Activated T-cell treated with anti-CD3 and anti-CD28 coated beads, Interleukin-2, amount 50 U/mL, for 24 hours (primary cell): ENCODE data around the gene SIGLEC5.

Source experiments
- DNase-seq: peaks from one replicate; pipeline ENCODE4 v3.0.0-alpha.2; 2020
- H3K27ac Mint-ChIP-seq: 2 replicates; pipeline ENCODE4 v1.8.0; 2020; ENCODE audit warnings: mild to moderate bottlenecking, mixed read lengths
- H3K27me3 Mint-ChIP-seq: 2 replicates; pipeline ENCODE4 v1.8.0; 2020; ENCODE audit warnings: mixed read lengths
- H3K36me3 Mint-ChIP-seq: 2 replicates; pipeline ENCODE4 v1.8.0; 2020; ENCODE audit warnings: low read depth, mixed read lengths
- H3K4me1 Mint-ChIP-seq: 2 replicates; pipeline ENCODE4 v1.8.0; 2020; ENCODE audit warnings: low read depth, mixed read lengths
- H3K4me3 Mint-ChIP-seq: 2 replicates; pipeline ENCODE4 v1.8.0; 2020; ENCODE audit warnings: mild to moderate bottlenecking, moderate library complexity, mixed read lengths
- H3K9me3 Mint-ChIP-seq: 2 replicates; pipeline ENCODE4 v1.8.0; 2020; ENCODE audit warnings: mixed read lengths

The SIGLEC5 gene

DNA sequence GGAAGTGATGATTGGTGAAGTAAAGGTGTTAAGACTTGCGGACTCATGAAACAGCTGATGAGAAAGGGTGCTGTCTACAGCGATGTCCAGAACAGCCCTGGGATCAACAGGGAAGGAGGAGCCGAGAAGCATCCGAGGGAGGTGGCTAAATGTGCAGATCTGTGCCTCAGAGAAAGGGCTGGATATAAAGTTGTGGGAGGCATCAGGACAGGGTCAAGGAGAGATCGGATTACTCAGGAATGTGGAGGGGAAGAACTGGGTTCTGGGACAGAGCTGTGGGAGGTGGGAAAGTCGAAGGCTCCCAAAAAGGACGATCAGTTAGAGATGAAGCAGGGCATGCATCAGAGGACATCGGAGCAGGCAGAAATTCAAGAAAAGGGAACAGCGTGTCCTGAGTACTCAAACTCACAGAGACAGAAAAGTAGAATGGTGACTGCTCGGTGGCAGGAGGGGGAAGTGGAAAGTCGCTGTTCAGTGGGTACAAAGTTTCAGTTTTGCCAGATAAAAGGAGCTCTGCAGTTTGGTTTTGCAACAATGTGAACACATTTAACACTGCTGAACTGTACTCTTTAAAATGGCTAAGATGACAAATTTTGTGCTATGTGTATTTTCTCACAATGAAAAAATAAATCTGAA lies 14.6 kb upstream of the SIGLEC5 start:
- no peak overlapping the region for H3K4me3 Mint-ChIP-seq
- no peak overlapping the region for H3K27ac Mint-ChIP-seq
- no peaks in the 10 kb centered on the region for H3K36me3 Mint-ChIP-seq
- H3K9me3 Mint-ChIP-seq = no peaks in the 10 kb centered on the region
- DNase-seq = no peak
- no peaks in the 10 kb centered on the region for H3K4me1 Mint-ChIP-seq
- peaks cover 45% of the 10 kb centered on the region for H3K27me3 Mint-ChIP-seq

DNA sequence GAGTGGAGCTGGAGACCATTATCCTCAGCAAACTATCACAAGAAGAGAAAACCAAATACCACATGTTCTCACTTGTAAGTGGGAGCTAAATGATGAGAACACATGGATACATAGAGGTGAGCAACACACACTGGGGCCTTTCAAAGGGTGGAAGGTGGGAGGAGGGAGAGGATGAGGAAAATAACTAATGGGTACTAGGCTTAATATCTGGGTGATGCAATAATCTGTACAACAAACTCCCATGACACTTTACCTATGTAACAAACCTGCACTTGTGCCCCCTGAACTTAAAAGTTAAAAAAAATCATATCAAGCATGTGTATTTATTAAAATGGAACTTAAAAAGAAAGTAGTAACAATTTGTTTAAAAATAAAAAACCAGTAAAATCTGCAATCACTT lies 11.4 kb upstream of the SIGLEC5 start:
- H3K36me3 Mint-ChIP-seq = no peaks in the 10 kb centered on the region
- H3K9me3 Mint-ChIP-seq = no peaks in the 10 kb centered on the region
- peaks cover 41% of the 10 kb centered on the region for H3K27me3 Mint-ChIP-seq
- no peak overlapping the region for H3K27ac Mint-ChIP-seq
- H3K4me1 Mint-ChIP-seq = no peaks in the 10 kb centered on the region
- DNase-seq = no peak
- no peak overlapping the region for H3K4me3 Mint-ChIP-seq

DNA sequence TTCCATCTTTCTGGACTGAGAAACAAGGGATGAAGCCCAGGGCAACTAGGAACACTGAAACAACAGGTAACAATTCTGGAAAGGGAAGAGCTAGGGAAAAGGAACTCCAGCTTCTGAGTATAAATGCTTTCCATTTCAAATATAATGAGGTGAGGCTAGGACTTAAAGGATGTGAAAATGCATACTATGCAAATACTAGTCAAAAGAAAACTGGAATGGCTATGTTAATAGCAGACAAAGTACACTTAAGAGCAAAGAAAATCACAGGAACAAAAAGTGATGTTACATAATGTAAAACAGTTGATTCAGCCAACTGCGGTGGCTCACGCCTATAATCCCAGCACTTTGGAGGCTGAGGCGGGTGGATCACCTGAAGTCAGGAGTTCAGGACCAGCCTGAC lies 10.2 kb upstream of the SIGLEC5 start:
- DNase-seq = no peak
- Mint-ChIP-seq H3K9me3 (no peaks in the 10 kb centered on the region), H3K27me3 (peaks cover 41% of the 10 kb centered on the region), H3K4me1 (no peaks in the 10 kb centered on the region), H3K27ac (no peak overlapping the region), H3K36me3 (no peaks in the 10 kb centered on the region), H3K4me3 (no peak overlapping the region)

DNA sequence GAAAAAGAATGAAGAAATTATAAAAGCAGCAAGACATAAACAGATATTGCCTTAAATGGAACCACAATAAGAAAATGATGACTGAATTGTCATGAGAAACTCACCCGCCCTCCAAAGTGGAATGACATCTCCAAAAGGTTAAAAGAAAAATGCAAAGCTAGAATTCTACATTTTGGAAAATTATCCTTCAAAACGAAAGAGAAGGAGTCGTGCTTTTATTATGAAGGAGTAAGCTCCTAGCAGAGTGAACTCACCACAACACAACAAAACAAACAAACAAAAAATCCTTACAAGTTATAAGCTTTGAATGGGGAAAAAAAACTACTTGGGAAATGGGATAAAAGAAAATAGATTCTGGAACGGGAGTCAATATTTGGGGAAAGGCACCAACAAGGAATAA lies 9.7 kb upstream of the SIGLEC5 start:
- Mint-ChIP-seq H3K4me3 (no peak overlapping the region), H3K4me1 (no peaks in the 10 kb centered on the region), H3K27ac (no peak overlapping the region), H3K27me3 (peaks cover 39% of the 10 kb centered on the region), H3K9me3 (no peaks in the 10 kb centered on the region), H3K36me3 (no peaks in the 10 kb centered on the region)
- no peak for DNase-seq

DNA sequence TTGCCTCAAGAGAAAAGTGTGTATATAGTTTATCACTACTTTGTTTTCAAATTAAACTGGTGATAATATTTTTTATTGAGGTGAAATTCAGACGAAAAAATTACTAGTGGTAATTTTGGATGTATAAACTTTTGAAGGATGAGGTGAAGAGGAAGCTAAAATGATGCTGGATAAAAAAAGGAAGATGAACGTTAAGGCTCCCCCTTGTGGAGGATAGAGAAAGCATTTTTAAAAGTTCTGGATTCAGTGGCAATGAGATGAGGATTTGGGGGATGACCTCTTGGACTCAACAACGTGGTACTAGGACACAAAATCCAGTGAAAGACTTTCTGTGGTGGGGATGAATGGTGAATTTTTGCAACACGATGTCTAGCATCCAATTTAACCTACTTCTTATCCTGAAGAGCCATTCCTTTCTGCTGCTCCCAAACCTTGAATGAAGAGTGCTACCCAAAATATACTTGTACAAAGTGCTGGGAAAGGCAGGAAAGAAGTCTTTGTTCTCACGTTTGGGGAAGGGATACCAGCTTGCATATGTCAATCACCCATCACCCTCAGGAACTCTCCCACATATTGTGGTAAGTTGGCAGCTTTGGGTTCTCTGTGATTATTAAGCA lies 7.3 kb upstream of the SIGLEC5 start:
- no peak overlapping the region for H3K4me3 Mint-ChIP-seq
- H3K36me3 Mint-ChIP-seq = no peaks in the 10 kb centered on the region

DNA sequence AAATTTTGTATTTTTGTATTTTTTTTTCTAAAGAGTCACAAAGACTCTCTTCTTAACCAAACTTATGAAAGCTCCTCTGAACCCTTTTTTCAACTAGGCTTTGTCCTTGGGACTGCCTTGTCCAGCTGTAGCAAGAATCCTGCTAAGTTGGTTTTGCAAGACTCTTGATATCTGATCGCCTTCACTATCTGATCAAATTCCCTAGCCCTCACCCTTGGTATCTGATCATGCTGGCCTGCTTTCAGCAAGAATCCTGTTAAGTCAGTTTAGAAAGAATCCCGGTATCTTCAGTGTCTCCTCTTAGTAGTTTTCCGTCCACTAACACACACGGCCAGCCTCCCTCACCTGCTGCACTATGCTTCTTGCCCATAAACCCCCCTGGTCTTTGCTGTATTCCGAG lies 1.9 kb upstream of the SIGLEC5 start:
- Mint-ChIP-seq H3K9me3 (no peaks in the 10 kb centered on the region), H3K27ac (no peak overlapping the region), H3K4me1 (no peaks in the 10 kb centered on the region)

More for the DNA sequence above, 7.3 kb upstream of the SIGLEC5 start:
- Mint-ChIP-seq H3K27ac (no peak overlapping the region), H3K27me3 (peaks cover 28% of the 10 kb centered on the region), H3K9me3 (no peaks in the 10 kb centered on the region), H3K4me1 (no peaks in the 10 kb centered on the region)
- DNase-seq = no peak

DNA sequence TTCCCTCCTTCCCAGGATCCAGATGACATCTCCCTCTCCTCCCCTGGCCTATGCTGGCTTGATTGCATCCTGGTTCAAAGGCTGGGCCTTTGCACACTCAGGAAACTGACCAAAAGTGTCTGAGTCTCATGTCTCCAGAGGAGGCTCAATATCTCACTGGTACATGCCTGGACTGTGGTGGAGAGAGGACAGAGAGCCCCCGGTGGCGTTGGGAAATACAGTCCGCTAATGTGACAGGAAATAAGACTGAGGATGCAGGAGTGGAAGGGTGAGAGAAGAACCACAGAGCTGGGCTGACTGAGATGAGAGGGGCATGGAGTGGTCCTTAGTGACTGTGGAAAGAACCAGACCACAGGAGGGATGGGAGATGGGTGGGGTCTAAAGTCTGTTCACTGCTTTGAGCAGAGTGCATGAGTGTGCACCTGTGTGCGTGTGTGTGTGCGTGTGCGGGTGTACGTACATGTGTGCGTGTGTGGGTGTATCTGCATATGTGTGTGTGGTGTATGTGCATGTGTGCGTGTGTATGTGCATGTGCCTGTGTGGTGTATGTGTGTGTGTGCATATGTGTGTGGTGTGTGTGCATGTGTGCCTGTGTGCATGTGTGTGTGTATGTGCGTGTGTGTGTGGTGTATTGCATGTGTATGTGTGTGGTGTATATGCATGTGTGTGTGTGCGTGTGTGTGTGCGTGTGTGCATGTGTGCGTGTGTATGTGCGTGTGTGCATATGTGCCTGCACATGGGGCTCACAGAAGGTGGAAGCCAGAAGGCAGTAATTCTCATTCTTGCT lies 1.9 kb downstream of the SIGLEC5 start:
- Mint-ChIP-seq H3K4me1 (no peaks in the 10 kb centered on the region), H3K27me3 (peaks cover 42% of the 10 kb centered on the region), H3K4me3 (no peak overlapping the region), H3K27ac (no peak overlapping the region), H3K36me3 (no peaks in the 10 kb centered on the region), H3K9me3 (no peaks in the 10 kb centered on the region)
- no peak for DNase-seq

More for the DNA sequence above, 1.9 kb upstream of the SIGLEC5 start:
- DNase-seq = no peak
- H3K4me3 Mint-ChIP-seq = no peak overlapping the region
- peaks cover 23% of the 10 kb centered on the region for H3K27me3 Mint-ChIP-seq
- no peaks in the 10 kb centered on the region for H3K36me3 Mint-ChIP-seq

DNA sequence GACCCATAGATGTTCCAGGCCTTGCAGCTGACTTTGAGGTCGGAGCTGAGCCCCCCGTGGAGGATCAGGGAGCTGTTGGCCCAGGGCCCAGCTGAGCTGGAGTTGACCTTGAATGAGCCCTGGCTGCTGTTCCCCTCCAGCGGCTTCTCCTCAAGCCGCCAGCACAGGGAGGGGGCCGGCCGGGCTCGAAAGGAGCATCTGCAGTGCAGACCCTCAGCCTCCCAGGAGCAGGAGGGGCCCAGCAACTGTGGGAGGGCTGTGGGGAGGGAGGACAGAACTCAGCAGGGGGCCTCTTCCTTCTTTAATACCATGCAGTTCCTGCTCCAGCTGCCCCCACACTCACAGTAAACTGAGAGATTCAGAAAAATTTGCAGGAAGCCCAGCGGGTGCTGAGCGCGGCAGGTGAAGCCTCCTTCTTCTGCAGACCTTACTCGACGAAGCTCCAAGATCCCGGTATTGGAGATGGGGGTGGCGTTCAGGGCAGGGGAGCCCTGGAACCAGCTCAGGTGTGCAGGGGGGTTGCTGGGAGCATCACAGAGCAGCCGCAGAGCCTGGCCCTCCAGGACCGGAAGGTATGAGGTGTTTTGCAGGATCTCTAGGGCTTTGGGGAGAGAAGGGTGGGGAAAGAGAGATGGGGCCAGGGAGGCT lies 2.6 kb downstream of the SIGLEC5 start:
- no peaks in the 10 kb centered on the region for H3K36me3 Mint-ChIP-seq
- no peak overlapping the region for H3K4me3 Mint-ChIP-seq
- H3K27ac Mint-ChIP-seq = no peak overlapping the region
- peaks cover 46% of the 10 kb centered on the region for H3K27me3 Mint-ChIP-seq
- H3K4me1 Mint-ChIP-seq = no peaks in the 10 kb centered on the region
- H3K9me3 Mint-ChIP-seq = peaks cover 3% of the 10 kb centered on the region
- no peak for DNase-seq

DNA sequence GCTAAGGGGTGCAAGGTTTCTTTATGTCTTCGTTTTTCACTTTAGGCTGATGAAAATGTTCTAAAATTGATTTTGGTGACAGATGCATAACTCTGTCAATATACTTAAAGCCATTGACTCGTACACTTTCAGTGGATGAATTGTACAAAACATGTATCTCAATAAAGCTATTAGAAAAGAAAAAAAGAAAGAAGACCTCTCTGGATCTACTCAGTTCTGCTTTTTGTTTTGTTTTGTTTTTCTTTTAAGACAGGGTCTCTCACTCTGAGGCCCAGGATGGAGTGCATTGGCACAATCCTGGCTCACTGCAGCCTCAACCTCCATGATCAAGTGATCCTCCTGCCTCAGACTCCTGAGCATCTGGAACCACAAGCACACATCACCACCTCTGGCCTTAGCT lies 3.5 kb downstream of the SIGLEC5 start:
- Mint-ChIP-seq H3K4me3 (no peak overlapping the region), H3K27ac (no peak overlapping the region), H3K9me3 (peaks cover 4% of the 10 kb centered on the region), H3K4me1 (no peaks in the 10 kb centered on the region), H3K27me3 (peaks cover 48% of the 10 kb centered on the region), H3K36me3 (no peaks in the 10 kb centered on the region)
- no peak for DNase-seq

DNA sequence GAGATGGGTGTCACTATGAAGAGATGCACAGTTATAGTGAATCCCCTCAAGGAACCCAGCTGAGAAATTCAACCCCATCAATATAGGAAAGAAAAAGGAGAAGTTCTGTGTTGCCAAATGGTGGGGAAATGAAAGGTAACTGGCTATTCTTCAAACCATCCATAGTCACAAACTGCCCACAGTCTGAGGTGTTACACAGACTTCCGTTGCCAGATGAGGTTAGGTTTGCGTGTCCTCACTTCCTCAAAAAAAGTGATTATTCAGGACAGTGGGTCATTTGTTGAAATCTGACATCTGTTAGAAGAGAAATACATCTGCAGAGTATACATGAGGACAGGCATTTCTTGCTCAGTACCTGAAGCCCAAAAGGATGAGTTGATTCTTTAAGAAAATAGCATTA lies 9.0 kb downstream of the SIGLEC5 start:
- no peak for DNase-seq
- no peaks in the 10 kb centered on the region for H3K36me3 Mint-ChIP-seq
- peaks cover 4% of the 10 kb centered on the region for H3K9me3 Mint-ChIP-seq
- no peak overlapping the region for H3K4me3 Mint-ChIP-seq
- peaks cover 3% of the 10 kb centered on the region for H3K4me1 Mint-ChIP-seq
- H3K27ac Mint-ChIP-seq = no peak overlapping the region
- peaks cover 35% of the 10 kb centered on the region for H3K27me3 Mint-ChIP-seq

DNA sequence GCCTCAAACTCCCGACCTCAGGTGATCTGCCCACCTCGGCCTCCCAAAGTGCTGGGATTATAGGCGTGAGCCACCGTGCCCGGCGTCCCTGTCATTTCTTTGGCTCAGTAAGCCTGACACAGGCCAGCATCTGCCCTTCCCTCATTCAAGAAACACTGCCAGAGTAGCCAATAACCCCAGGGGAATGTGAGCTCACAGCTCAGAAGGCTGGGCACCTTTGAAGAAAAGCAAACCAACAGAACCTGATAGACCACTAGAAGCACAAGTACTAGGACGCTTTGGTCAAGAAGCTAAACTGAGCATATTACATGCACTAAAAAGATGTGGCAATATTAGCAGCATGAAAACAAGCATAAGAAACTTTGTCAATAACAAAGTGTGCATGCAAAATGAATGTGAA lies 14.2 kb downstream of the SIGLEC5 start:
- no peaks in the 10 kb centered on the region for H3K36me3 Mint-ChIP-seq
- peaks cover 52% of the 10 kb centered on the region for H3K27me3 Mint-ChIP-seq

DNA sequence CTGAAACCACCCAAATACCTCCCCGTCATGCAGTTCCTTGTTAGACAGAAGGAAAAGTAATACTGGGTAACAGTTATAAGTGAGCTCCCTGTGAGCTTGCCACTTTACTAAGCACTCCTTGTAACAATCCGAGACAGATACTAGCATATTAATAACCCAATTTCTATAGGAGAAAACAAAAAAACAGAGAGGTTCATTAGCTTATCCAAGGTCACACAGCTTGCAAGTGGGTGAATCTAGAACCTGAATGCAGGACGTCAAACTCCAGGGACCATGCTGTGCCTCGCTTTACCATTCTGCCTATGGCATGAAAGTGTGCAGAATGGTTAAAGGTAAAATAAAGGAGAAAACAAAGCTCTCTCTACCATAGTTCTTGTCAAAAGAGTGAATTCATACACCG lies 15.4 kb downstream of the SIGLEC5 start:
- Mint-ChIP-seq H3K36me3 (no peaks in the 10 kb centered on the region), H3K4me3 (no peak overlapping the region), H3K27me3 (peaks cover 51% of the 10 kb centered on the region), H3K27ac (no peak overlapping the region), H3K9me3 (peaks cover 11% of the 10 kb centered on the region), H3K4me1 (no peaks in the 10 kb centered on the region)
- no peak for DNase-seq

More for the DNA sequence above, 14.2 kb downstream of the SIGLEC5 start:
- DNase-seq = no peak
- no peak overlapping the region for H3K27ac Mint-ChIP-seq
- H3K4me1 Mint-ChIP-seq = peaks cover under 1% of the 10 kb centered on the region
- no peak overlapping the region for H3K4me3 Mint-ChIP-seq
- peaks cover 11% of the 10 kb centered on the region for H3K9me3 Mint-ChIP-seq

DNA sequence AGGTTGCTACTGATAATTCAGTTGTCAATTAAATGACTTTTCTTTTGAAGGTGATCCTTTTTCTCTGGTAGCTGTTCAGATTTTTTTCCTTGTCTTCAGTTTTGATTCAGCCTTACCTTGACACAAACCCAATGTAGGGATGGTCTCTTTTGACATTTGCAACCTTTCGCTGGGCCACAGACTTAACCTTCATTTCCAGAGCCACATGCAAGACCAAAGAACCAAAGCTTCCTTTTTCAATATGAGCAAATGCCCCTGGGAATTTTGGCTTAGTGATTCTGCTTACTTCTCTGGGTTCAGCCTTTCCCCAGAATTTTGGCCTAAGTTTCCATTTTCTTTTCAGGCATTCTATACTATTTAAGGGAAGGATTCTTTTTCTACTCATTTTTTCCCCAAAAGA lies 19.6 kb downstream of the SIGLEC5 start:
- peaks cover 26% of the 10 kb centered on the region for H3K4me1 Mint-ChIP-seq
- no peak overlapping the region for H3K27ac Mint-ChIP-seq
- DNase-seq = no peak
- H3K4me3 Mint-ChIP-seq = no peak overlapping the region
- peaks cover 11% of the 10 kb centered on the region for H3K9me3 Mint-ChIP-seq
- no peaks in the 10 kb centered on the region for H3K36me3 Mint-ChIP-seq
- peaks cover 51% of the 10 kb centered on the region for H3K27me3 Mint-ChIP-seq

DNA sequence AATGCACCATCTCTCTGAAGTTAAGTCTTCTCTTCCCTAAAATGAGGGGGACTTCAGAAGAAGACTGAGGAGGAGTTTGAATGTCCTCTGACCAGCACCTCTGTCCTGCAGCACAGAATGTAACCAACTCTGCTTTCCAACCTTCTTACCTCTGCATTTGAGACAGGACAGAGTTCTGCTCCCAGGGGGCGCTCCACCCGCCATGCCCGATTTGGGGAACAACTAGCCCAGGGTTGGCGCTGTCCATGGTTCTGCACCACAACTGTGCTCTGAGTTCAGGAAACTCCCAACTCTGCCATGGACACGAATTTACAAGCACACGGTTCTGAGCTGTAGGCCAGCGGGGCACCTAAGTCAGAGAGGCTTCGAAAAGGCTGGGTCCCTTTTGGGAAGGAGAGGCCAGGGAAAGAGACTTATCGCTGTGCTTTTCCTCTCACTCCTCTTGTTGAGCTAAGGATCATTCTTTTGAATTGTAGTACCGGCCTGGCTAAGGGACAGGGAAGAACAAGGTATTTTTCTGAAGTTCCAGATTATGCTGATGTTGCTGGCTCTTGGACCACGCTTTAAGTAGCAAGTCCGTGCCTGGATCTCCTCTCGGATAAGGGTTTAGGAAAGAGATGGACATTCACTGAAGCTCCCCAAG lies 22.2 kb downstream of the SIGLEC5 start:
- H3K27ac Mint-ChIP-seq = no peak overlapping the region
- peak; percentile 71 for DNase-seq
- H3K27me3 Mint-ChIP-seq = peaks cover 30% of the 10 kb centered on the region
- no peak overlapping the region for H3K4me3 Mint-ChIP-seq
- no peaks in the 10 kb centered on the region for H3K36me3 Mint-ChIP-seq
- H3K4me1 Mint-ChIP-seq = peaks cover 26% of the 10 kb centered on the region
- peaks cover 18% of the 10 kb centered on the region for H3K9me3 Mint-ChIP-seq
